Fibroblast of skin of left quadriceps (primary cell): Measurements from ENCODE around the gene AGBL1.
"Not testable (repeated sequence)": the region's sequence is repeated elsewhere in the genome, so short reads cannot be mapped to it uniquely, and the experiment has no call there.

Source experiments
- DNase-seq, 2 experiments: peaks; one replicate each; pipeline ENCODE4 v3.0.0-alpha.2; 2013; ENCODE audit warnings: low read depth in 2 of 2

AGBL1 gene

GRCh38 chr15:86505951-86506350 lies 426.3 kb downstream of the AGBL1 start:
- no peak for DNase-seq

- no peak for DNase-seq
Observed at GRCh38 chr15:86506401-86506800, 426.7 kb downstream of the AGBL1 start.

GRCh38 chr15:86515625-86516024 lies 436.0 kb downstream of the AGBL1 start:
- DNase-seq = no peak

GRCh38 chr15:86522721-86523120 lies 443.1 kb downstream of the AGBL1 start:
- no peak for DNase-seq

- no peak for DNase-seq
Observed at GRCh38 chr15:86526938-86527690, 447.4 kb downstream of the AGBL1 start.

- not testable (repeated sequence) for DNase-seq
Observed at GRCh38 chr15:86528094-86528493, 448.4 kb downstream of the AGBL1 start.

DNA sequence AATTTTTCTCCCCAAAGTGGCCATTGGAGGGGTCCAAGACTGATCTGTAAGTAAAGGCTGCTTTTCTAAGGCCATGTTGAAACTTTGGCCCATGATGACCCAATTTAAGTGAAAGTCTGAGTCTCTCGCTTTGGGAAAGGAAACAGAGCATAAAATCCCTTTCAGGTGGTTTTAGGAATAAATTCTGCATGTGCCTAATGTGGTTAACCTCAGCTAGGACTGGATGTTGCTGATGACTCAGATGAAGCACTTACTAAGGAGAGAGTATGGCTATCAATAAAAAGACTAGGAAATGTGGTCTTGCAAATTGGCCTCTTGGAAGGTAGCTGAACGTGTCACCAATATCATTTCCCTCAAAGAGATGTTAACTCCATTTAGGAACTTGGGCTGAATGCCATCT lies 458.5 kb downstream of the AGBL1 start:
- DNase-seq = no peak

DNA sequence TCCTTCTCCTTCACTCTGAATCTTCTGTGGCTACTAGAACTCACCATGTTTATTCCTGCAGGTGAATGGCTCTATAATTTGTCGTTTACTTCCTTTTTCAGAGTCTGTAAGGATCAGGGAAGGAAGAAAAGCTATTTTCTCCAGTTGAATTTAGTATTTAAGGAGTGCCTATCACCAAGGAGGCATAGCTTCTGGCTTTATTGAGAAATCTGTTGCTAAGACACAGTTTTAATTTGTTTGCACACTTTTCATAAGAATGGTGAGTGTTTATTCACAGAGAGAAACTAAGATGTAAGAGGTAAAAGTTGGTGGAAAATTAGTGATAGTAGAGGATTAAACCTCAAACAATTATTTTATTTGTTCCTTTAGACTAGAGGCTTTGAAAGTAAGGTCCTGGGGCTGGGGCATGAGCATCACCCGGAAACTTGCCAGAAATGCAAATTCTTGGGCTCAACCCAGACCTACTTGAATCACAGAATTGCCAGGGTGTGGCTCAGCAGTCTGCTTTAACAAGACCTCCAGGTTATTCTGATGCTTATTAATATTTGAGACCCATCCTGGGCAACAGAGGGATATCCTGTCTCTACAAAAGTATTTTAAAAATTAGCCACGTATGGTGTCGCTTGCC lies 461.3 kb downstream of the AGBL1 start:
- DNase-seq = no peak

DNA sequence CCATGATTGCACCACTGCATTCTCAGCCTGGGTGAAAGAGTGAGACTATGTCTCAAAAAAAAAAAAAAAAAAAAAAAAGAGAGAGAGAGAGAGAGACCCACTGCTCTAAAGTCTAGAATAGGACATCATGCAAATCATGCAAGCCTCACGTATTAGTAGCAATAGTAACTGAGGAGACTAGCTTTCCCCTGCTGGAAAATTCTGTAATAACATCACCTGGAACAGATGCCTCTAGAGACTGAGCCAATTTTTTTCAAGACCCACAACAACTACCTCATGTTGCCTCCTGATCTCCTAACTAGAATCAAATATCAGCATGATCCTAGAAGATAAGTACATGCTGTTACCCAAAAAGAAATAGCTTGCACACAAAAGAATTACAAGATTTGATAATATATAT lies 461.9 kb downstream of the AGBL1 start:
- DNase-seq = no peak

GRCh38 chr15:86550075-86550474 lies 470.4 kb downstream of the AGBL1 start:
- DNase-seq = no peak

DNA sequence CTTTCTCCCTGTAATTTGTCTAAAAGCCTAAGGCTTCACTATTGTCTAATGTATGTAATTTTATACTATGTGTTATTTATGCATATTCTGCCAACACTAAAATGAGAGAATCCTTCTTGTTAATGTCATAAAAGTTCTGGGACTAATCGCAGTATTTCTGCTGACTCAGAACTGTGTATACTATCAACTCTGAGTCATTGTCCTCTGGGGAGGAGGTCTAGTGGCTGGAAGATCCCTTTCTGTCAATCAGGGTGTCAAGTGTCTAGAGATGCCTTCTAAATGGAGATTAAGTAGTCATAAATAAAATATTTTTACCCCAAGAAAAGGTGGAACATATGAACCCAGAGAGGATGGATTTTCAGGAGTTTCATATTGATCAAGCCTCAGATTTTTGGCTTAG lies 473.4 kb downstream of the AGBL1 start:
- no peak for DNase-seq

DNA sequence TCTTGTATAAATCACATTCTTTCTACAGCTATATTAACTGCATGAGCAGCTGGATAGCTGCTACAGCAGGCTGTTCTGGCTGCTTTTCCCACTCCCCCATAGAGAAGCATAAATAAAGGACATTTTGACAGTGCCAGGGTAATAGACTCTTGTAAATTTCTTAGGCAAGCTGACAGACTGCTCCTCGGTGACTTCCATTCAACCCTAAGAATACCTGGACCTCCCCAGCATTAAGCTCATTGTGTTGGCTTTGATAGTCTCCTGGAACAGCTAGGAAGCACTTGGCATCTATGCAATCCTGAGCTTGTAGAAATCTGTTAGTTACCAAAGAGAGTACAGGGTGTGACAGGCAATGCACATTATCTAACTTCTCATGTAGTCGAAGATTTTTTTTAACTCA lies 475.4 kb downstream of the AGBL1 start:
- DNase-seq = no peak

DNA sequence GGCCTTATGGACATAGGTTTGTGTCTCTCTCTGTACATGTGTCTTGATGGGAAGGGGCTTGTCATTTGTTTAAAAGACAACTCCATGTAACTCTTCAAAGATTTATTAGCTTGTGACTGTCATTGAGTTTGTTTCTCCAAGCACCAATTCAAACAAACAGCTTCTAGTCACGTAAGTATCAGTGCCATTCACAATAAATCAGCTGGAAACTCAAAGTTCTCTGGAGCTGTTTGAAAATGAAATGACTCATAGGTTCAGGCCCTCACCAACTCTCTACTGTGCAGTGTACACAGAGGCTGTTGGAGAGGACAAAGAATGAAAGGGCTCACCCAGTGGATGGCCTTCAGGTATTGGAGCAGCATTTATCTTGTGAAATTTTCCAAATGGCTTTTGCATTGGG lies 476.3 kb downstream of the AGBL1 start:
- no peak for DNase-seq

- DNase-seq = no peak
Observed at GRCh38 chr15:86556396-86557017, 476.8 kb downstream of the AGBL1 start.

- DNase-seq = no peak
Observed at GRCh38 chr15:86557018-86557550, 477.4 kb downstream of the AGBL1 start.

DNA sequence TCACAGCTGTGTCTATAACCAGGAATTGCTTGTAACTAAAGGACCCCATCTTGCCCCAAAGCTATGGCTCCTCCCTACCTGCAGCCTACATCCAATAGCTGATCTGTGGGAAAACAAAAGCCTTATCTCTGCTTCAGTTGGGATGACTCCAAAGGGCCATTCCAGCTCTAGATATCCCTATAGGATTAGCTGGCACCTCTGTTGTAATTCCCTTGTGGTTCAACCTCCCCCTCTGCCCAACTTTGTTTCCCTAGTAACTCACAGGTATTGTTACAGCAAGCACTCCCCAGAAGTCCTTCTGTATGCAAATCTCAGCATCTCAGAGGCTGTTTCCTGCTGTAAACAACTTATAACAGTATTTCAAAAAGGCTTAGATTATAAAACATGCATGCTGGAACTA lies 478.6 kb downstream of the AGBL1 start:
- DNase-seq = no peak

DNA sequence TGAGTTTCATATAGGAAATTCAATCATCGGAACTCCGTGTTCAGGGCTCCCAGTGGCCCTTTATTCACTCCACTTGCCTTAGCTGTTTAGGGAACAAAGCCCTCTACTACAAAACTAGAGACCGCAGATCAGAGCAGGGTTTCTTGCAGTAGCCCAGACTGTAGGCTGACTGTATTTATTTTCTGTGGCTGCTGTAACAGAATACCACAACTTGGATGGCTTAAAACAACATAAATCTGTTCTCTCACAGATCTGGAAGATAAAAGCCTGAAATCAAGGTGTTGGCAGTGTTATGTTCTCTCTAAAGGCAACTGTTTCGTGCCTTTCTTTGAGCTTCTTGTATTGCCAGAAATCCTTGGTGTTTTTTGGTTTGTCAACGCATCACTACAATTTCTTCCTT lies 479.0 kb downstream of the AGBL1 start:
- no peak for DNase-seq

DNA sequence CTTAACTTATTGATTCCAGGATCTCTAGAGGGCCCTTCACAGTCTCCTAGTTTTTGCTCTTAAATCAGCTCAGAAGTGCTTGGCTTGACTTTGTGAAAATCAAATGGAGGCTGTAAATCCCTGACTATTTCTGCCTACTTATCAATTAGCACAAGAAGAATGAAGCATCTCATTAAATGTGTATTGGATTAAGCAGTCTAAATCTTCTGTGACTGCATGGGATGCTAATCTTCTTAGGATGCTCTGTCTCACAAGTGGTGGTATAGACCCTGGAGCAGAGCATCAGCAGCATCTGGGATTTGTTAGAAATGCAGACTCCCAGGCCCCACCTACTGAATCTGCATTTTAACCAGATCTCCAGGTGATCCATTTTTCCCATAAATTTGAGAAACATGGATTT lies 488.7 kb downstream of the AGBL1 start:
- DNase-seq = no peak

GRCh38 chr15:86570738-86571137 lies 491.1 kb downstream of the AGBL1 start:
- no peak for DNase-seq

DNA sequence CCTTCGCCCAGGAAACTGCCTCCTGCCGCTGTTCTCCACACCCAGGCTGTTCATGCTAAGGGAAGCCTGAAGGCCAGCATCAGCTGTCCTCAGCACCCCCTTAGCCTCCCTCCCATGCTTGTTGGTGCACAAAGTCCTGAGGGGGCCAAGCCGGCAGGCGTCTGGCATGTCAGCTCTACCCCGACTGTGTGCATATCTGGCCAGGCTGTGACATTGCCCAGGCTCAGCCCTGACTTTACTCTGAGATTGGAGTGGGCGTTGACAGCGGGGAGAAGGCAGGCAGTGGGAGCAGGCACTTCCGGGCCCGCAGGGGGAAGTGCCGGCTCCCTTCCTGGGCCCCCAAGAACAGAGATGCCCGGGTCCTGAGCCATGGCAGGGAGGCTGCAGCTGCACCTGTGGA lies 492.2 kb downstream of the AGBL1 start:
- no peak for DNase-seq

- no peak for DNase-seq
Observed at GRCh38 chr15:86572368-86572841, 492.7 kb downstream of the AGBL1 start.

DNA sequence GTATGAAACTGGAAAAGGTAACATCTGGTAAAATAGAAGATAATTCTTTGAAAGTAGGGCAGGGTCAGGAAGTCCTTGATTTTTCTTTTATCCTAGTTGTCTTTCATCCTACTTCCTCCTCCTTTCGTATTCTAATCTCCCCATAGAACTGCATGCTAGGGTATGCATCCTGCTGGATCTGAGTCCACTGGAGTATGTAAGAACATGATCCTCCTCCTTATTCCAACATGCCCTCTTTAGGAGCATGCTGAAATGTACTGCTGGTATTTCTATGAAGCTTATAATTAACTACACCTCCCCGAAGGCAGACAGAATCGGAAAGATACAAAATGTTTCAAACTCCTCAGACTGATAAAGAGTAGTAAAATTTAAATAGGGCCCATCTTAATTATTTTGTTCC lies 493.8 kb downstream of the AGBL1 start:
- DNase-seq = no peak

DNA sequence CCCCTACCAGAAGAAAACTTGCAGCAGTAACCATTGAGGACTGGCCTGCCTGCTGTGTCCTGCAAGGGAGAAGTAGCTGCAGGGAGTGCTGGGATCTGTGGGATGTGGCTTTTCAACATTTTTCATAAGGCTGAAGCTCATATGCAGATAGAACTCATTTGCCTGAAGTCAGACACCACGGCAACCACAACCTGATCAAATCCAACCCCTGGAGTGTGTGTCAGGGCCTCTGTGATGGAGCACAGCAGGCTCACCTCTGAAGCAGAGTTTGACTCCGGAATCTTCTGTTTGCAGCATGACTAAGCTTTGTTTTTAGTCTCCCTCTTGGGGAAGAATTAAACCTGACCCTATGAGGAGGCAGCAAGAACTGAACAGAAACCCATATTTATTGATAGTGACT lies 508.7 kb downstream of the AGBL1 start:
- no peak for DNase-seq
